Activated T-cell treated with anti-CD3 and anti-CD28 coated beads, Interleukin-2, amount 50 U/mL, for 24 hours (primary cell): ENCODE results near the gene SEMA6D.

Source experiments
- DNase-seq: peaks from one replicate; pipeline ENCODE4 v3.0.0-alpha.2; 2020
- H3K27ac Mint-ChIP-seq: 2 replicates; pipeline ENCODE4 v1.8.0; 2020; ENCODE audit warnings: mild to moderate bottlenecking, mixed read lengths
- H3K27me3 Mint-ChIP-seq: 2 replicates; pipeline ENCODE4 v1.8.0; 2020; ENCODE audit warnings: mixed read lengths
- H3K36me3 Mint-ChIP-seq: 2 replicates; pipeline ENCODE4 v1.8.0; 2020; ENCODE audit warnings: low read depth, mixed read lengths
- H3K4me1 Mint-ChIP-seq: 2 replicates; pipeline ENCODE4 v1.8.0; 2020; ENCODE audit warnings: low read depth, mixed read lengths
- H3K4me3 Mint-ChIP-seq: 2 replicates; pipeline ENCODE4 v1.8.0; 2020; ENCODE audit warnings: mild to moderate bottlenecking, moderate library complexity, mixed read lengths
- H3K9me3 Mint-ChIP-seq: 2 replicates; pipeline ENCODE4 v1.8.0; 2020; ENCODE audit warnings: mixed read lengths

Gene SEMA6D

GRCh38 chr15:47769166-47769565, 51.9 kb downstream of the SEMA6D start:
- DNase-seq = no peak
- Mint-ChIP-seq H3K27me3 (no peaks in the 10 kb centered on the region), H3K4me3 (no peak overlapping the region), H3K27ac (no peak overlapping the region), H3K36me3 (no peaks in the 10 kb centered on the region), H3K9me3 (peaks cover 3% of the 10 kb centered on the region), H3K4me1 (no peaks in the 10 kb centered on the region)

GRCh38 chr15:47773143-47773542, 55.8 kb downstream of the SEMA6D start:
- Mint-ChIP-seq H3K9me3 (no peaks in the 10 kb centered on the region), H3K27me3 (no peaks in the 10 kb centered on the region), H3K4me1 (no peaks in the 10 kb centered on the region), H3K4me3 (no peak overlapping the region), H3K27ac (no peak overlapping the region), H3K36me3 (no peaks in the 10 kb centered on the region)
- DNase-seq = no peak

GRCh38 chr15:47778263-47778770, 61.0 kb downstream of the SEMA6D start:
- no peak overlapping the region for H3K27ac Mint-ChIP-seq
- no peaks in the 10 kb centered on the region for H3K9me3 Mint-ChIP-seq
- no peak overlapping the region for H3K4me3 Mint-ChIP-seq

GRCh38 chr15:47780971-47781370, 63.7 kb downstream of the SEMA6D start:
- H3K4me3 Mint-ChIP-seq = no peak overlapping the region
- DNase-seq = no peak
- no peaks in the 10 kb centered on the region for H3K27me3 Mint-ChIP-seq
- no peaks in the 10 kb centered on the region for H3K9me3 Mint-ChIP-seq
- H3K4me1 Mint-ChIP-seq = no peaks in the 10 kb centered on the region
- H3K36me3 Mint-ChIP-seq = no peaks in the 10 kb centered on the region
- no peak overlapping the region for H3K27ac Mint-ChIP-seq

More at GRCh38 chr15:47778263-47778770, 61.0 kb downstream of the SEMA6D start:
- Mint-ChIP-seq H3K36me3 (no peaks in the 10 kb centered on the region), H3K4me1 (no peaks in the 10 kb centered on the region), H3K27me3 (no peaks in the 10 kb centered on the region)
- DNase-seq = no peak

- Mint-ChIP-seq H3K4me3 (no peak overlapping the region), H3K9me3 (no peaks in the 10 kb centered on the region), H3K4me1 (no peaks in the 10 kb centered on the region), H3K27ac (no peak overlapping the region), H3K27me3 (no peaks in the 10 kb centered on the region), H3K36me3 (no peaks in the 10 kb centered on the region)
- no peak for DNase-seq
Observed at GRCh38 chr15:47781527-47781926, 64.2 kb downstream of the SEMA6D start.

GRCh38 chr15:47784820-47785219, 67.5 kb downstream of the SEMA6D start:
- no peaks in the 10 kb centered on the region for H3K4me1 Mint-ChIP-seq
- H3K27ac Mint-ChIP-seq = no peak overlapping the region
- H3K27me3 Mint-ChIP-seq = no peaks in the 10 kb centered on the region
- H3K4me3 Mint-ChIP-seq = no peak overlapping the region
- DNase-seq = no peak
- H3K9me3 Mint-ChIP-seq = no peaks in the 10 kb centered on the region
- no peaks in the 10 kb centered on the region for H3K36me3 Mint-ChIP-seq

GRCh38 chr15:47786371-47786770, 69.1 kb downstream of the SEMA6D start:
- no peaks in the 10 kb centered on the region for H3K4me1 Mint-ChIP-seq
- no peaks in the 10 kb centered on the region for H3K9me3 Mint-ChIP-seq
- no peak for DNase-seq
- H3K27ac Mint-ChIP-seq = no peak overlapping the region
- H3K4me3 Mint-ChIP-seq = no peak overlapping the region
- no peaks in the 10 kb centered on the region for H3K36me3 Mint-ChIP-seq
- no peaks in the 10 kb centered on the region for H3K27me3 Mint-ChIP-seq

- no peaks in the 10 kb centered on the region for H3K9me3 Mint-ChIP-seq
- H3K27ac Mint-ChIP-seq = no peak overlapping the region
- no peaks in the 10 kb centered on the region for H3K4me1 Mint-ChIP-seq
- H3K4me3 Mint-ChIP-seq = no peak overlapping the region
- no peaks in the 10 kb centered on the region for H3K27me3 Mint-ChIP-seq
- DNase-seq = no peak
- H3K36me3 Mint-ChIP-seq = no peaks in the 10 kb centered on the region
Observed at GRCh38 chr15:47787875-47788274, 70.6 kb downstream of the SEMA6D start.

GRCh38 chr15:47788685-47789084, 71.4 kb downstream of the SEMA6D start:
- DNase-seq = no peak
- Mint-ChIP-seq H3K4me1 (no peaks in the 10 kb centered on the region), H3K27me3 (no peaks in the 10 kb centered on the region), H3K4me3 (no peak overlapping the region), H3K9me3 (no peaks in the 10 kb centered on the region), H3K36me3 (no peaks in the 10 kb centered on the region), H3K27ac (no peak overlapping the region)

- no peaks in the 10 kb centered on the region for H3K27me3 Mint-ChIP-seq
- no peaks in the 10 kb centered on the region for H3K36me3 Mint-ChIP-seq
- no peak for DNase-seq
- no peak overlapping the region for H3K27ac Mint-ChIP-seq
- H3K4me3 Mint-ChIP-seq = no peak overlapping the region
- H3K4me1 Mint-ChIP-seq = no peaks in the 10 kb centered on the region
- no peaks in the 10 kb centered on the region for H3K9me3 Mint-ChIP-seq
Observed at GRCh38 chr15:47791161-47791560, 73.9 kb downstream of the SEMA6D start.

- Mint-ChIP-seq H3K36me3 (no peaks in the 10 kb centered on the region), H3K27me3 (no peaks in the 10 kb centered on the region), H3K4me1 (no peaks in the 10 kb centered on the region), H3K27ac (no peak overlapping the region), H3K4me3 (no peak overlapping the region), H3K9me3 (no peaks in the 10 kb centered on the region)
- DNase-seq = no peak
Observed at GRCh38 chr15:47792231-47792630, 74.9 kb downstream of the SEMA6D start.

GRCh38 chr15:47794252-47794914, 77.1 kb downstream of the SEMA6D start:
- no peak overlapping the region for H3K27ac Mint-ChIP-seq
- H3K27me3 Mint-ChIP-seq = no peaks in the 10 kb centered on the region
- no peak for DNase-seq
- H3K4me3 Mint-ChIP-seq = no peak overlapping the region
- H3K36me3 Mint-ChIP-seq = no peaks in the 10 kb centered on the region
- no peaks in the 10 kb centered on the region for H3K4me1 Mint-ChIP-seq
- no peaks in the 10 kb centered on the region for H3K9me3 Mint-ChIP-seq

GRCh38 chr15:47795864-47796263, 78.6 kb downstream of the SEMA6D start:
- H3K4me1 Mint-ChIP-seq = no peaks in the 10 kb centered on the region
- no peaks in the 10 kb centered on the region for H3K9me3 Mint-ChIP-seq
- no peaks in the 10 kb centered on the region for H3K36me3 Mint-ChIP-seq
- H3K4me3 Mint-ChIP-seq = no peak overlapping the region
- DNase-seq = no peak
- no peaks in the 10 kb centered on the region for H3K27me3 Mint-ChIP-seq
- no peak overlapping the region for H3K27ac Mint-ChIP-seq

GRCh38 chr15:47796339-47796738, 79.0 kb downstream of the SEMA6D start:
- no peak overlapping the region for H3K27ac Mint-ChIP-seq
- H3K36me3 Mint-ChIP-seq = no peaks in the 10 kb centered on the region

GRCh38 chr15:47796830-47797229, 79.5 kb downstream of the SEMA6D start:
- Mint-ChIP-seq H3K27ac (no peak overlapping the region), H3K27me3 (no peaks in the 10 kb centered on the region), H3K4me3 (no peak overlapping the region), H3K36me3 (no peaks in the 10 kb centered on the region), H3K9me3 (no peaks in the 10 kb centered on the region), H3K4me1 (no peaks in the 10 kb centered on the region)
- no peak for DNase-seq

More at GRCh38 chr15:47796339-47796738, 79.0 kb downstream of the SEMA6D start:
- Mint-ChIP-seq H3K27me3 (no peaks in the 10 kb centered on the region), H3K4me3 (no peak overlapping the region), H3K4me1 (no peaks in the 10 kb centered on the region), H3K9me3 (no peaks in the 10 kb centered on the region)
- DNase-seq = no peak

GRCh38 chr15:47801522-47801921, 84.2 kb downstream of the SEMA6D start:
- Mint-ChIP-seq H3K27ac (no peak overlapping the region), H3K4me3 (no peak overlapping the region), H3K27me3 (no peaks in the 10 kb centered on the region), H3K4me1 (no peaks in the 10 kb centered on the region), H3K36me3 (no peaks in the 10 kb centered on the region), H3K9me3 (no peaks in the 10 kb centered on the region)
- DNase-seq = no peak
